IPS-15b (cell line): ENCODE measurements around the gene NTRK2.

ENCODE experiments used
- H3K27me3 ChIP-seq: one replicate; pipeline ENCODE4 v1.6.1; 2013; ENCODE audit warnings: low read length; ENCODE audit not compliant: control insufficient read depth, insufficient read depth
- H3K36me3 ChIP-seq: one replicate; pipeline ENCODE4 v1.6.1; 2013; ENCODE audit warnings: low read length; ENCODE audit not compliant: control insufficient read depth, insufficient read depth
- H3K4me1 ChIP-seq: one replicate; pipeline ENCODE4 v1.6.1; 2013; ENCODE audit warnings: mild to moderate bottlenecking, low read length; ENCODE audit not compliant: control insufficient read depth, insufficient read depth
- H3K4me3 ChIP-seq: one replicate; pipeline ENCODE4 v1.5.1; 2013; ENCODE audit warnings: low read depth, low read length
- H3K9ac ChIP-seq: one replicate; pipeline ENCODE4 v1.6.1; 2013; ENCODE audit warnings: low read depth, mild to moderate bottlenecking, low read length
- H3K9me3 ChIP-seq: one replicate; pipeline ENCODE4 v1.6.1; 2013; ENCODE audit warnings: mild to moderate bottlenecking, low read length; ENCODE audit not compliant: control insufficient read depth, insufficient read depth

NTRK2 gene

GRCh38 chr9:84742261-84742660, 72.7 kb downstream of the NTRK2 start:
- H3K4me3 ChIP-seq = no peak overlapping the region
- H3K9ac ChIP-seq = no peak overlapping the region
- no peaks in the 10 kb centered on the region for H3K9me3 ChIP-seq
- H3K36me3 ChIP-seq = no peaks in the 10 kb centered on the region
- no peaks in the 10 kb centered on the region for H3K4me1 ChIP-seq
- H3K27me3 ChIP-seq = no peaks in the 10 kb centered on the region

DNA sequence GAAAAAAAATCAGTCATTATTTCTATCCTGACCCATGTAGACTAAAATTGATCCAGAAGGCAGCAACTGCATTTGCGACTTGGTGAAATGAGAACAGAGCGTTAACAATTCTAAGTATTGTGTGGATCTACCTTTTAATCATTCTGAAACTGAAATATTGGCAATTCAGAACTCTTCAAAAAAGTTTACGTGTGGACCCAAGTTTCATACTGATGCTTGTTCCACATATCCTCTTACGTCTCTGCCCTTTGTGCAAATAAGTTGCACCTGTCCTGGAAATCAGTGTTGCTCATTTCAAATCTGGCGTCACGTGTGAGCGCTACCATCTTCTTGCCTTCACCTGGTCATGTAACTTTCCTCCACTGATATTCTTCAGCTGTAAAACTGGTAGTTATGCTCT, 74.7 kb downstream of the NTRK2 start:
- H3K4me1 ChIP-seq = peaks cover 4% of the 10 kb centered on the region
- H3K4me3 ChIP-seq = no peak overlapping the region
- no peaks in the 10 kb centered on the region for H3K9me3 ChIP-seq
- H3K9ac ChIP-seq = no peak overlapping the region
- no peaks in the 10 kb centered on the region for H3K27me3 ChIP-seq
- H3K36me3 ChIP-seq = no peaks in the 10 kb centered on the region

- Histone ChIP-seq H3K36me3 (no peaks in the 10 kb centered on the region), H3K4me3 (no peak overlapping the region), H3K4me1 (peaks cover 4% of the 10 kb centered on the region), H3K9me3 (no peaks in the 10 kb centered on the region), H3K9ac (no peak overlapping the region), H3K27me3 (no peaks in the 10 kb centered on the region)
These were observed 75.2 kb downstream of the NTRK2 start for GRCh38 chr9:84744726-84745125.

- Histone ChIP-seq H3K36me3 (no peaks in the 10 kb centered on the region), H3K9ac (no peak overlapping the region), H3K4me3 (no peak overlapping the region), H3K27me3 (no peaks in the 10 kb centered on the region), H3K9me3 (no peaks in the 10 kb centered on the region), H3K4me1 (peaks cover 4% of the 10 kb centered on the region)
These were observed 78.6 kb downstream of the NTRK2 start for GRCh38 chr9:84748112-84748511.

DNA sequence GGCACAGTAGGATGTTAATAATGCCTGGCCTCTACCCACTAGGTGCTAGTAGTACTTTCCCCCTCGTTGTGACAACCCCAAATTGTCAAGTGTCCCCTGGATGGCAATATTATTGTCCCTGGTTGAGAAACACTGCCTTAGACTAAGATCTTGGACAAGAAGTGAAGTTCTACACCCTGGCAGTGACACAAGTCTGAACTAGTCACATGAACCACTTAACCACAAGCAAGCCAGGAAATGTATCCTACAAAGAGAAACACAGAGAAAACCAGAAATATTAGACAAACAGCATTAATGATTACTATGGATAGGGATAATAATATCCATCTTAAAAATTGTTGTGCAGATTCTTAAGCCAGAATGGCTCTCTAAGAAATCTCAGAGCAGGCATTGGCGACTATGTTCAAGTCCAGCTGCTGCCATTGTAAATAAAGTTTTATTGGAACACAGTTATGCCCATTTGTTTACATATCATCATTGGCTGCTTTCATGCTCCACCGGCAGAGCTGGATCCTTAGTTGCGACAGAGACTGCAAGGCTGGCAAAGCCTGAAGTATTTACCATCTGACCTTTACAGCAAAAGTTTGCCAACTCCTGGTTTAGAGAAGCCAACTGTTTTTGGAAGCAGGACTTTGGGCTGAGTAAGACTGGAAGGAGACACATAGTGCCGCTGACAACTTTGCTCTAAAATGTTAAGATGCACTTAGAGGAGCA, 80.8 kb downstream of the NTRK2 start:
- Histone ChIP-seq H3K9ac (no peak overlapping the region), H3K4me1 (peaks cover 4% of the 10 kb centered on the region), H3K27me3 (no peaks in the 10 kb centered on the region), H3K36me3 (no peaks in the 10 kb centered on the region), H3K4me3 (no peak overlapping the region), H3K9me3 (no peaks in the 10 kb centered on the region)

- Histone ChIP-seq H3K4me3 (no peak overlapping the region), H3K4me1 (peaks cover 4% of the 10 kb centered on the region), H3K27me3 (no peaks in the 10 kb centered on the region), H3K9me3 (no peaks in the 10 kb centered on the region), H3K36me3 (no peaks in the 10 kb centered on the region), H3K9ac (no peak overlapping the region)
These were observed 82.4 kb downstream of the NTRK2 start for GRCh38 chr9:84751921-84752320.

DNA sequence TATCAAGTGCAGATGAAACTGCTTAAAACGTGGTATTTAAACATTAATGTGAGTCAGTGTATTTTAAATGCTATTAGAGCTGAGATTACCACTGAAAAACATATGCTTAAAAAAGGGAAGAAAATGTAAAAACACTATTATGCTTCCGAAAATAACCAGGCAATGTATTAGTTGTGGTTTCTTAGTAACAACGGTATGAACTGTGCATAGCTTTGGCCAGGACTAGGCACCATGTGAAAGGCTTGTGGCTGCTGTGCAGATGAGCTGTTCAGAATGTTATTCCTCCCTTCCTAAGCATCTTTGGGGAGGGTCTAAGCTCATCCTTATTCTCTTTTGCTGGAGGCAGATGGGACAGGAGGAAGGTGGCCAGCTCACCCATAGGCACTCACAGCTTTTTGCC, 84.9 kb downstream of the NTRK2 start:
- H3K36me3 ChIP-seq = no peaks in the 10 kb centered on the region
- no peak overlapping the region for H3K9ac ChIP-seq
- H3K4me1 ChIP-seq = no peaks in the 10 kb centered on the region
- no peaks in the 10 kb centered on the region for H3K9me3 ChIP-seq
- no peaks in the 10 kb centered on the region for H3K27me3 ChIP-seq
- H3K4me3 ChIP-seq = no peak overlapping the region

GRCh38 chr9:84754881-84755280, 85.4 kb downstream of the NTRK2 start:
- Histone ChIP-seq H3K9ac (no peak overlapping the region), H3K27me3 (no peaks in the 10 kb centered on the region), H3K4me3 (no peak overlapping the region), H3K36me3 (no peaks in the 10 kb centered on the region), H3K9me3 (no peaks in the 10 kb centered on the region), H3K4me1 (no peaks in the 10 kb centered on the region)

DNA sequence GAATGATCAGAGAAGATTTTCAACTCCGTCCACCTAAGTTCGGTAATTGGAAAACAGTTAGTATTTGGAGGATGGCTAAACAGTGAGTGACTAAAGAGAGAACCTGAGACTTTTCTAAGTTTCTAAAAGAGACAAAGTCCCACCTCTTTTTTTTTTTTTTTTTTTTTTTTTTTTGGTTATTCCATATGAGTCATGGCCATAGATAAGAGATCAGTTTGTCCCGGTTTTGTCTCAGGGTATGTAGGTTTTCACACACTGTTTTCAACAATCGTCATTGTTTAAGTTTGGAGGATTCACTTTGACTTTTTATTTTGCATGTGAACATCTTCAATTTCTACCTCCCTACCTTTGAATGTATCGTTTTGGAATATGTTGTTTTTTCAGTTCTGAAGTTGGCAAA, 85.9 kb downstream of the NTRK2 start:
- Histone ChIP-seq H3K4me1 (no peaks in the 10 kb centered on the region), H3K36me3 (no peaks in the 10 kb centered on the region), H3K9ac (no peak overlapping the region), H3K27me3 (no peaks in the 10 kb centered on the region), H3K9me3 (no peaks in the 10 kb centered on the region), H3K4me3 (no peak overlapping the region)

- Histone ChIP-seq H3K9me3 (no peaks in the 10 kb centered on the region), H3K9ac (no peak overlapping the region), H3K4me1 (no peaks in the 10 kb centered on the region), H3K36me3 (no peaks in the 10 kb centered on the region), H3K4me3 (no peak overlapping the region), H3K27me3 (no peaks in the 10 kb centered on the region)
These were observed 86.6 kb downstream of the NTRK2 start for GRCh38 chr9:84756171-84756570.

DNA sequence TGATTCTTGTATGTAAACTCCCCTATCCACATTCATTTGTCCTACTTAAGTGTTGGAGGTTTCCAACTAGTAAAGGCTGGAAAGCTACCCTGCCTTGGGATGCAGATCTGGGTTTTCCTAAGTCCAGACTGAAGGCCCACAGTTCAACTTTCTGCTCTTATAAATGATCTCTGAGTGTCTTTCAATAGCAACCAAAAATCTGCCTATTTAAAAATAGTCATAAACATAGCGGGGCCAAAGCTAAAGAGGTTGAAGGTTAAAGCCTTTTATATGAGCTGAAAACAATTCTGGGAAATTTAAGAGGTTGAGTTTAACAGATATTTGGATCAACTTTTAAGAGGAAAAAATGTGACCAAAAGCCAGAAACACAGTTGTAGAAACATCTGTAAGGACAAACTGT, 87.2 kb downstream of the NTRK2 start:
- Histone ChIP-seq H3K36me3 (no peaks in the 10 kb centered on the region), H3K9ac (no peak overlapping the region)

GRCh38 chr9:84758817-84759216, 89.3 kb downstream of the NTRK2 start:
- H3K4me3 ChIP-seq = no peak overlapping the region
- H3K9ac ChIP-seq = no peak overlapping the region
- H3K9me3 ChIP-seq = no peaks in the 10 kb centered on the region
- H3K4me1 ChIP-seq = no peaks in the 10 kb centered on the region
- no peaks in the 10 kb centered on the region for H3K27me3 ChIP-seq
- H3K36me3 ChIP-seq = no peaks in the 10 kb centered on the region

More for the DNA sequence above, 87.2 kb downstream of the NTRK2 start:
- H3K4me1 ChIP-seq = no peaks in the 10 kb centered on the region
- H3K9me3 ChIP-seq = no peaks in the 10 kb centered on the region
- H3K4me3 ChIP-seq = no peak overlapping the region
- H3K27me3 ChIP-seq = no peaks in the 10 kb centered on the region
